CD4-positive, CD25-positive, alpha-beta regulatory T cell (primary cell): ENCODE measurements around the gene LHFPL2. TPM values are rescaled to one million over a fixed set of nuclear protein-coding genes. Genes with fewer than 3 reads are reported as not detected.
A peak's percentile ranks its signal among the peaks of the same experiment; 100 is the strongest.

Source experiments
- ATAC-seq, 2 donors: fragments of 150-1000 bp; cut with Tn5 transposase; one replicate each; pipeline ENCODE4 v1.10.0; 2021; ENCODE audit warnings: low read depth in 2 of 2, moderate number of reproducible peaks in 2 of 2, moderate library complexity in 1 of 2
- DNase-seq, 3 donors: peaks; one replicate each; pipeline versions ENCODE4 v3.0.0 to v3.0.0-alpha.2; 2012 to 2022; ENCODE audit warnings: mixed read lengths in 1 of 3
- H3K27ac ChIP-seq: one replicate; pipeline ENCODE4 v1.7.0; 2013; ENCODE audit warnings: mild to moderate bottlenecking, low read length; ENCODE audit not compliant: insufficient read depth, poor library complexity, severe bottlenecking
- H3K27me3 ChIP-seq: one replicate; pipeline ENCODE4 v1.7.0; 2013; ENCODE audit warnings: low read length; ENCODE audit not compliant: control insufficient read depth, insufficient read depth
- H3K36me3 ChIP-seq: one replicate; pipeline ENCODE4 v1.7.0; 2013; ENCODE audit warnings: mild to moderate bottlenecking, low read length, moderate library complexity; ENCODE audit not compliant: control insufficient read depth, insufficient read depth
- H3K4me1 ChIP-seq: 2 replicates; pipeline ENCODE4 v1.7.0; 2013; ENCODE audit warnings: mild to moderate bottlenecking, low read length; ENCODE audit not compliant: insufficient read depth, control insufficient read depth, poor library complexity, severe bottlenecking
- H3K4me3 ChIP-seq: one replicate; pipeline ENCODE4 v1.7.0; 2013; ENCODE audit warnings: low read depth, mild to moderate bottlenecking, low read length, moderate library complexity
- H3K9me3 ChIP-seq, 2 experiments: 1 replicate in 1 of 2; 2 replicates in 1 of 2; pipeline ENCODE4 v1.7.0; 2013; ENCODE audit warnings: low read length in 2 of 2, mild to moderate bottlenecking in 1 of 2, moderate library complexity in 1 of 2; ENCODE audit not compliant: control insufficient read depth in 2 of 2
- H3K27ac Mint-ChIP-seq, 3 donors: one replicate each; pipeline ENCODE4 v1.8.0; 2020 to 2022; ENCODE audit warnings: mild to moderate bottlenecking in 3 of 3, mixed read lengths in 3 of 3, moderate library complexity in 2 of 3
- H3K27me3 Mint-ChIP-seq: one replicate; pipeline ENCODE4 v1.8.0; 2022; ENCODE audit warnings: mild to moderate bottlenecking, mixed read lengths
- H3K36me3 Mint-ChIP-seq: one replicate; pipeline ENCODE4 v1.8.0; 2020; ENCODE audit warnings: mixed read lengths
- H3K4me1 Mint-ChIP-seq, 4 donors: one replicate each; pipeline ENCODE4 v1.8.0; 2020 to 2022; ENCODE audit warnings: mixed read lengths in 4 of 4, mild to moderate bottlenecking in 1 of 4
- H3K4me3 Mint-ChIP-seq, 4 donors: one replicate each; pipeline ENCODE4 v1.8.0; 2020 to 2022; ENCODE audit warnings: mild to moderate bottlenecking in 4 of 4, mixed read lengths in 4 of 4, moderate library complexity in 3 of 4
- H3K9me3 Mint-ChIP-seq, 7 donors: one replicate each; pipeline ENCODE4 v1.8.0; 2020 to 2022; ENCODE audit warnings: mixed read lengths in 7 of 7, mild to moderate bottlenecking in 3 of 7, moderate library complexity in 2 of 7
- polyA plus RNA-seq, 4 donors: library from polyadenylated mRNA; unstranded; fragments of 300-500 nt; fragmentation: Illumina TruSeq; gene quantifications; one replicate each; pipeline ENCODE4 v1.2.3, GENCODE V29; 2021
- total RNA-seq: library from RNA; stranded (reverse); gene quantifications from one replicate; pipeline ENCODE4 v1.2.3, GENCODE V29; 2022

The LHFPL2 gene
- total and polyA plus RNA-seq, 5 donors from 2014 or later = 0.11 to 0.47 (median 0.32) TPM

DNA sequence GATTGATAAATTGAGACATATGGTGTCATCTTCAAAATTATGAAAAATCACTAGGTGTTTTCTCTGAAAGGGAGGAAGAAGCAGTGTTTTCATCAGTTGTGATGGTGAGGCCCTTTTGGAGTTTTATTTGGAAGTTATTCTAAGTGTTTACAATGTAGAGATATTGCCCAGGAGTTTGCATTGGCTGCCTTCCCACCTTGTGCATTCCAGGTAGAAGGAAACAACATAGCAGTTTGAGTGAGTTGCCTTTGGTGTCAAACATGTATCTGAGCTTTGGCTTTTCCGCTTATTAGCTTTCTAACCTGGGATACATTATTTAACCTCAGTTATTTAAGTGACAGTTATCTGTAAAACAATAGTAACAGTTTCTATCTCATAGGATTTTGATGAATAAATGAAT is 165.6 kb downstream of the LHFPL2 start:
- Mint-ChIP-seq H3K4me1 (peaks cover 0 to 17% (median 12%) of the 10 kb centered on the region in 4 donors), H3K36me3 (peaks cover 16% of the 10 kb centered on the region), H3K27ac (peak overlapping the region in 2 of 3 donors; percentile 1 to 66), H3K4me3 (no peak overlapping the region), H3K27me3 (no peaks in the 10 kb centered on the region), H3K9me3 (no peaks in the 10 kb centered on the region)
- no peak overlapping the region for H3K4me3 ChIP-seq
- no peaks in the 10 kb centered on the region for H3K27me3 ChIP-seq
- ATAC-seq (no peak), DNase-seq (no peak)
- peaks cover 2% of the 10 kb centered on the region for H3K36me3 ChIP-seq
- no peak overlapping the region for H3K27ac ChIP-seq
- H3K9me3 ChIP-seq = no peaks in the 10 kb centered on the region
- H3K4me1 ChIP-seq = no peaks in the 10 kb centered on the region

DNA sequence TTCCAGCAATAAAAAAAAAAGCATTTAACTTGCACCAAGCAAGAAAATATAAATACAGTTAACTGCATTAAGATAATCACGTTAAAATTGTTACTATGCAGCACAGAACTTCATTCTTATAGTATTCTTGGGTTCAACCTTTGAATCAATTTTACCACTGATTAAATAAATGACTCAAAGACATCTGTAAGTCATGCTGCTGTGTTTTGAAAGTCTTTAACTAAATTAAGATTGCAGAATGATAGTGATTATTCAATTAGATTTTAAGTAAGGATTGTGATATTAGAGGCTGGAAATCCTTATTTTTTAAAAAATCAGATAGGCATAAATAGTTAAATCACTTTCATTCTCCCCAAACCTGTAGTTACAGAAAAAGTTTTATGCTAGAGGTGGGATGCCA is 171.8 kb downstream of the LHFPL2 start:
- Histone ChIP-seq H3K36me3 (peaks cover 10% of the 10 kb centered on the region), H3K4me1 (no peaks in the 10 kb centered on the region), H3K9me3 (no peaks in the 10 kb centered on the region), H3K4me3 (no peak overlapping the region), H3K27me3 (no peaks in the 10 kb centered on the region), H3K27ac (no peak overlapping the region)
- H3K36me3 Mint-ChIP-seq = peaks cover 20% of the 10 kb centered on the region
- H3K27me3 Mint-ChIP-seq = no peaks in the 10 kb centered on the region
- no peaks in the 10 kb centered on the region for H3K9me3 Mint-ChIP-seq
- no peak for DNase-seq
- peaks cover 0 to 4% (median 0%) of the 10 kb centered on the region in 4 donors for H3K4me1 Mint-ChIP-seq
- no peak for ATAC-seq
- H3K27ac Mint-ChIP-seq = no peak overlapping the region
- H3K4me3 Mint-ChIP-seq = no peak overlapping the region

DNA sequence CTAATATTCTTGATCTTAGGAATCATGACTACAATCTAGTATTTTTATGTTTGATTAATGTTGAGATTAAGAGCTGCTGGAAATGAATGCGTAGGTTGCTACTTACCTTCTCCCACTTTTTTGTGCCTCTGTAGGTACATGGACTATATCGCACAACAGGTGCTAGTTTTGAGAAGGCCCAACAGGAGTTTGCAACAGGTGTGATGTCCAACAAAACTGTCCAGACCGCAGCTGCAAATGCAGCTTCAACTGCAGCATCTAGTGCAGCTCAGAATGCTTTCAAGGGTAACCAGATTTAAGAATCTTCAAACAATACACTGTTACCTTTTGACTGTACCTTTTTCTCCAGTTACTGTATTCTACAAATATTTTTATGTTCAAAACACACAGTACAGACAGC is 173.2 kb downstream of the LHFPL2 start:
- H3K27me3 ChIP-seq = no peaks in the 10 kb centered on the region
- H3K4me3 ChIP-seq = no peak overlapping the region
- no peak overlapping the region for H3K4me3 Mint-ChIP-seq
- peaks cover 20% of the 10 kb centered on the region for H3K36me3 Mint-ChIP-seq
- H3K27ac ChIP-seq = no peak overlapping the region
- H3K9me3 Mint-ChIP-seq = no peaks in the 10 kb centered on the region
- H3K36me3 ChIP-seq = peaks cover 10% of the 10 kb centered on the region
- H3K4me1 ChIP-seq = no peaks in the 10 kb centered on the region
- ATAC-seq (no peak), DNase-seq (no peak)
- H3K27ac Mint-ChIP-seq = no peak overlapping the region
- H3K27me3 Mint-ChIP-seq = no peaks in the 10 kb centered on the region
- no peaks in the 10 kb centered on the region for H3K9me3 ChIP-seq
- H3K4me1 Mint-ChIP-seq = peaks cover 0 to 6% (median 0%) of the 10 kb centered on the region in 4 donors

DNA sequence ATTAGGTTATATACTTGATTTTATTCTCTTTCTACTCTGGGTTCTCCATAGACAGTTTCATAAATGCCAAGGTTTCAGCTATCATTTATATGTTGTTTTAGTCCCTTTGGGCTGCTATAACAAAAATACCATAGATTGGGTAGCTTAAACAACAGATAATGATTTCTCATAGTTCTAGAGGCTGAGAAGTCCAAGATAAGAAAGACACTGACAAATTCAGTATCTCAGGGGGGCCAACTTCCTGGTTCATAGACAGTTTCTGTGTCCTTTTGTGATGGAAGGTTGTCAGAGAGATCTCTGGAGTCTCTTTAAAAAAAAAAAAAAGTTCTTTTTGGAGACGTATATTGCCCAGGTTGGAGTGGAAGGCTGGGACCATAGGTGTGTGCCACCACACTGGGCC is 174.8 kb downstream of the LHFPL2 start:
- H3K27ac Mint-ChIP-seq = peak overlapping the region in 1 of 3 donors; percentile 30
- no peak overlapping the region for H3K4me3 Mint-ChIP-seq
- peaks cover 20% of the 10 kb centered on the region for H3K36me3 Mint-ChIP-seq
- no peak for DNase-seq
- Histone ChIP-seq H3K27ac (no peak overlapping the region), H3K4me3 (no peak overlapping the region), H3K4me1 (no peaks in the 10 kb centered on the region), H3K9me3 (no peaks in the 10 kb centered on the region), H3K36me3 (peaks cover 10% of the 10 kb centered on the region), H3K27me3 (no peaks in the 10 kb centered on the region)
- H3K4me1 Mint-ChIP-seq = peaks cover 0 to 7% (median 0%) of the 10 kb centered on the region in 4 donors
- no peak for ATAC-seq
- no peaks in the 10 kb centered on the region for H3K9me3 Mint-ChIP-seq
- no peaks in the 10 kb centered on the region for H3K27me3 Mint-ChIP-seq

DNA sequence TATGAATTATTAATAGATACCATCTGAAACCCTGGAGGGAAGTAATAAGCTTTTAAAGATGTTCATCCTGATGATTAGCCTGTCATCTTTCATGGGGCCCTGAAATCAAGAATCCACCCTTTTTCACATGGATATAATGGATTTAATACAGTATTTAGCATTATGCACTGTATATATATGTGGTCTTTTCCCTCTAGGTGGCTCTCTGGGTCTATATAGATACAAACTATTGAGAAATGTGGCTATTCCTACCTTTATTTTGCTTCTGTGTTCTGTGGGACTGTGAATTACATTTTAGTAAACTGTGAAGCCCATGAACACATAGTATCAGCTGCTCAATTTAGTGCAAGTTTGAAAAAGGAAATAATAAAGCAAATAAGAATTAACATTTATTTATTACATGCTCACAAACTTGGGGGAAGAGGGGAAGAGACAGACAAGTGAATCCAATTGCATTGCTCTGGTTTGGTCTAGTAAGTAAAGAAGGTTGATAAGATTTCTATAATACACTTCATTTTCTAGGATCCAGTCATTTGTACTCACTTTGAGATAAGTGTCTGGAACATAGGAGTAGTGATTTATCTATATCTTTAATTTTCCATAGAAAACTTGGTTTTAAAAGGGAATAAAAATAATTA is 176.0 kb downstream of the LHFPL2 start:
- H3K4me1 Mint-ChIP-seq = peaks cover 0 to 7% (median 0%) of the 10 kb centered on the region in 4 donors

DNA sequence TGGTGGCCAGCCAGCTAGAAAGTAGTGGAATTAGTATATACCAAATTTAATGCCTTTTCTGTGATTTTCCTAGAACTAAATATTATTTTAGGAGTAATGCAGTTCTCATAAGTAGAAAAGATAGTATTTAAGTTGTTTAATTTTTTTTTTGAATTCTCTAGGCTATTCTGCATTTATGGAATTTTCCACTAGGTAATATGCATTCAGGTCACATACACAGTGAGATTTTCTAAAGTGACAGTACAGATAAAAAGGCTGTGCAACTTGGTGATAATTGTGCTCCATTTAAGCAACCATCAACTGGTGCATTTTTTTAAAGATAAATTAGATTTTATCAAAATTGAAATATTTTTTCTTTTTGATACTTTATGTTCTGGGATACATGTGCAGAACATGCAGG is 176.7 kb downstream of the LHFPL2 start:
- no peaks in the 10 kb centered on the region for H3K9me3 ChIP-seq
- Mint-ChIP-seq H3K27ac (no peak overlapping the region), H3K9me3 (no peaks in the 10 kb centered on the region), H3K4me1 (peaks cover 0 to 7% (median 0%) of the 10 kb centered on the region in 4 donors), H3K4me3 (no peak overlapping the region), H3K27me3 (no peaks in the 10 kb centered on the region), H3K36me3 (peaks cover 17% of the 10 kb centered on the region)
- H3K4me3 ChIP-seq = no peak overlapping the region
- no peaks in the 10 kb centered on the region for H3K27me3 ChIP-seq
- H3K36me3 ChIP-seq = peaks cover 10% of the 10 kb centered on the region
- DNase-seq (no peak), ATAC-seq (no peak)
- no peak overlapping the region for H3K27ac ChIP-seq
- no peaks in the 10 kb centered on the region for H3K4me1 ChIP-seq

More for the DNA sequence above, 176.0 kb downstream of the LHFPL2 start:
- Mint-ChIP-seq H3K4me3 (no peak overlapping the region), H3K27ac (no peak overlapping the region), H3K9me3 (no peaks in the 10 kb centered on the region), H3K36me3 (peaks cover 20% of the 10 kb centered on the region), H3K27me3 (no peaks in the 10 kb centered on the region)
- Histone ChIP-seq H3K4me1 (no peaks in the 10 kb centered on the region), H3K4me3 (no peak overlapping the region), H3K27ac (no peak overlapping the region), H3K9me3 (no peaks in the 10 kb centered on the region), H3K27me3 (no peaks in the 10 kb centered on the region), H3K36me3 (peaks cover 10% of the 10 kb centered on the region)
- no peak for ATAC-seq
- no peak for DNase-seq

DNA sequence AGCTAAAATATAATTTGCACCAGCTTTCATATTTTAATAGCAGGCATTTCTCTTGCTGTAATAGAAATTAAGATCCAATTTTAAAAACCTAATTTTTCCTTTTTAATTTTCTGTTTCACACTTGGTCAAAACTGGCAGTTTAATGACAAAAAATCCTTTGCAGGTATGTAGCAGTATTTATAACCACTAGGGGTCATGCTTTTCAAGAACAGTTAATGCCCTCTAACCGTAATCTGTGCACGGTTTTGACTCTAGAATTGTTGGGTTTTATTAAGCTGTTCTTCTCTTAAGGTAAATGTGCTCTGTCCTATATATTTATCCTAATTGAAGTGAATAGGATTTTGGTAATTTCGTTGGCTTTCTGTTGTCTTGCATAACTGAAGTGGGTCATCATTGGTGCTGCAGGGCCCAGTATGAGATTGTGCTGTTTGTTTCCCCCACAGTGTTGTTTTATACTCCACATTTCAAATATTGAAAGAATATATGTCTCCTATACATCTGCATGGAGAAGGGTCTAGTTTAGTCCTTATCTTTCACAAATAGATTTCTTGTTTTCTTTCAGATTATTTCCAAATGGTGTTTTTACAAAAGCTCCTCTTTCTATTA is 180.7 kb downstream of the LHFPL2 start:
- H3K27me3 Mint-ChIP-seq = no peaks in the 10 kb centered on the region
- peaks cover 19% of the 10 kb centered on the region for H3K36me3 Mint-ChIP-seq
- ATAC-seq = no peak
- no peak overlapping the region for H3K27ac Mint-ChIP-seq
- H3K9me3 Mint-ChIP-seq = no peaks in the 10 kb centered on the region
- Histone ChIP-seq H3K4me3 (no peak overlapping the region), H3K27ac (no peak overlapping the region), H3K36me3 (peaks cover 17% of the 10 kb centered on the region), H3K27me3 (no peaks in the 10 kb centered on the region), H3K4me1 (no peaks in the 10 kb centered on the region), H3K9me3 (no peaks in the 10 kb centered on the region)
- H3K4me3 Mint-ChIP-seq = no peak overlapping the region
- DNase-seq = peak in 1 of 3 donors; percentile 49
- H3K4me1 Mint-ChIP-seq = peaks cover 3 to 12% (median 7%) of the 10 kb centered on the region in 4 donors

DNA sequence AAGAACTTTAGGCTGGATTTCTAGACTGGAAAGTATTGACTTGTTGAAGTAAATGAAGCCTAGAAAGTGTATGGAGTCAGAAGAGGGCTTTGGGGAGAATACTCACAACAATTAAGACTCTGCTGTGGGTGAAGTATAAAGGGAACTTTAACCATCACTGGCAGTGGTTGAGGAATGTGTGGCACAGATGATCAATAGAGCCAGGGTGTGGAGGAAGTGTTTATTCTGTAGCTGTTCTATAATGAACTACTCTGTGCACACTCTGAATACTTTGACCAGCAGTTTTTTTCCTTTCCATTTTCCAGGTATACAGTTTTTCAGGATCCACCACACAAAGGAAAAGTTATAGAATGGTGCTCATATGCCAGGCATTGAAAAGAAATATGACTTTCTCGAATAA is 181.4 kb downstream of the LHFPL2 start:
- Histone ChIP-seq H3K4me1 (no peaks in the 10 kb centered on the region), H3K9me3 (no peaks in the 10 kb centered on the region), H3K27me3 (no peaks in the 10 kb centered on the region), H3K4me3 (no peak overlapping the region), H3K36me3 (peaks cover 17% of the 10 kb centered on the region), H3K27ac (no peak overlapping the region)
- DNase-seq (no peak), ATAC-seq (no peak)
- H3K9me3 Mint-ChIP-seq = no peaks in the 10 kb centered on the region
- H3K27me3 Mint-ChIP-seq = no peaks in the 10 kb centered on the region
- H3K36me3 Mint-ChIP-seq = peaks cover 20% of the 10 kb centered on the region
- peaks cover 3 to 12% (median 7%) of the 10 kb centered on the region in 4 donors for H3K4me1 Mint-ChIP-seq
- no peak overlapping the region for H3K27ac Mint-ChIP-seq
- no peak overlapping the region for H3K4me3 Mint-ChIP-seq
